Activated CD4-positive, alpha-beta T cell treated with anti-CD3 and anti-CD28 coated beads, Interleukin-2, amount 50 U/mL, for 16 hours (primary cell): ENCODE results near the gene PRMT2.
"Not testable (repeated sequence)": the region's sequence is repeated elsewhere in the genome, so short reads cannot be mapped to it uniquely, and the experiment has no call there.

Experiments used
- DNase-seq: peaks from one replicate; pipeline ENCODE4 v3.0.0-alpha.2; 2020

The PRMT2 gene

GRCh38 chr21:46645840-46646239 lies 10.4 kb downstream of the PRMT2 start:
- no peak for DNase-seq

- DNase-seq = no peak
Observed at GRCh38 chr21:46646541-46647154, 11.2 kb downstream of the PRMT2 start.

GRCh38 chr21:46648539-46648938 lies 13.1 kb downstream of the PRMT2 start:
- DNase-seq = no peak

GRCh38 chr21:46649356-46649755 lies 13.9 kb downstream of the PRMT2 start:
- DNase-seq = no peak

- DNase-seq = no peak
Observed at GRCh38 chr21:46650476-46651098, 15.1 kb downstream of the PRMT2 start.

- no peak for DNase-seq
Observed at GRCh38 chr21:46651121-46651520, 15.6 kb downstream of the PRMT2 start.

- no peak for DNase-seq
Observed at GRCh38 chr21:46655230-46655629, 19.8 kb downstream of the PRMT2 start.

- no peak for DNase-seq
Observed at GRCh38 chr21:46656820-46657219, 21.3 kb downstream of the PRMT2 start.

- no peak for DNase-seq
Observed at GRCh38 chr21:46660505-46660904, 25.0 kb downstream of the PRMT2 start.

GRCh38 chr21:46661211-46661625 lies 25.7 kb downstream of the PRMT2 start:
- peak; percentile 42 for DNase-seq

- no peak for DNase-seq
Observed at GRCh38 chr21:46661642-46662366, 26.3 kb downstream of the PRMT2 start.

GRCh38 chr21:46662367-46662654 lies 26.8 kb downstream of the PRMT2 start:
- no peak for DNase-seq

GRCh38 chr21:46662765-46663500 lies 27.5 kb downstream of the PRMT2 start:
- DNase-seq = no peak

GRCh38 chr21:46663754-46664153 lies 28.3 kb downstream of the PRMT2 start:
- no peak for DNase-seq

GRCh38 chr21:46664316-46664995 lies 29.0 kb downstream of the PRMT2 start:
- no peak for DNase-seq

- no peak for DNase-seq
Observed at GRCh38 chr21:46665566-46665965, 30.1 kb downstream of the PRMT2 start.

- no peak for DNase-seq
Observed at GRCh38 chr21:46666941-46667740, 31.7 kb downstream of the PRMT2 start.

GRCh38 chr21:46667741-46668380 lies 32.4 kb downstream of the PRMT2 start:
- no peak for DNase-seq

GRCh38 chr21:46668381-46668780 lies 32.9 kb downstream of the PRMT2 start:
- DNase-seq = no peak

- not testable (repeated sequence) for DNase-seq
Observed at GRCh38 chr21:46668904-46669303, 33.4 kb downstream of the PRMT2 start.

- DNase-seq = no peak
Observed at GRCh38 chr21:46674430-46675007, 39.0 kb downstream of the PRMT2 start.
